Fibroblast of lung (primary cell): ENCODE data around the gene RPS6KA4.

Experiments
- EZH2 ChIP-seq: IDR thresholded peaks from 2 replicates; pipeline ENCODE4 v1.5.1; 2012; ENCODE audit warnings: low read length, control low read depth, mild to moderate bottlenecking; ENCODE audit errors: missing control alignments
- TF ChIP-seq, protein P1 (sequence below), 2 donors: IDR thresholded peaks in 1 of 2; conservative IDR thresholded peaks in 1 of 2; 1 replicate in 1 of 2; 2 replicates in 1 of 2; pipeline ENCODE4 v1.5.1; 2011 to 2012; ENCODE audit warnings: low read length in 2 of 2, control low read depth in 1 of 2, inconsistent platforms in 1 of 2, low read depth in 1 of 2, mild to moderate bottlenecking in 1 of 2

DNA sequence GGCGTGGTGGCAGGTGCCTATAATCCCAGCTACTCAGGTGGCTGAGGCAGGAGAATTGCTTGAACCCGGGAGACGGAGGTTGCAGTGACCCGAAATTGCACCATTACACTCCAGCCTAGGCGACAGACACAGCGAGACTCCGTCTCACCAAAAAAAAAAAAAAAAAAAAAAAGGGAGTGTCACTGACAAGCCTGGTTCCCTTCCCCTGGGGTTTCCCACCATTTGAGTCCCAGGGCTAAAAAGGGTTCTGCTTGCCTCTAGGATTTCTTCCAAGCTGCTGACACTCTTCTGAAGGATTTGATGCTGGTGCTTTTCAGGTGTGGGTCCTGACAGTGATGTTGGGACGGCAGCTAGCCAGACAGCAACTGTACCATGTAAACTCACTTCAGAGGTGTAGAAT is 20.2 kb upstream of the RPS6KA4 start:
- TF ChIP-seq EZH2: no peak
- TF ChIP-seq, protein P1, sequence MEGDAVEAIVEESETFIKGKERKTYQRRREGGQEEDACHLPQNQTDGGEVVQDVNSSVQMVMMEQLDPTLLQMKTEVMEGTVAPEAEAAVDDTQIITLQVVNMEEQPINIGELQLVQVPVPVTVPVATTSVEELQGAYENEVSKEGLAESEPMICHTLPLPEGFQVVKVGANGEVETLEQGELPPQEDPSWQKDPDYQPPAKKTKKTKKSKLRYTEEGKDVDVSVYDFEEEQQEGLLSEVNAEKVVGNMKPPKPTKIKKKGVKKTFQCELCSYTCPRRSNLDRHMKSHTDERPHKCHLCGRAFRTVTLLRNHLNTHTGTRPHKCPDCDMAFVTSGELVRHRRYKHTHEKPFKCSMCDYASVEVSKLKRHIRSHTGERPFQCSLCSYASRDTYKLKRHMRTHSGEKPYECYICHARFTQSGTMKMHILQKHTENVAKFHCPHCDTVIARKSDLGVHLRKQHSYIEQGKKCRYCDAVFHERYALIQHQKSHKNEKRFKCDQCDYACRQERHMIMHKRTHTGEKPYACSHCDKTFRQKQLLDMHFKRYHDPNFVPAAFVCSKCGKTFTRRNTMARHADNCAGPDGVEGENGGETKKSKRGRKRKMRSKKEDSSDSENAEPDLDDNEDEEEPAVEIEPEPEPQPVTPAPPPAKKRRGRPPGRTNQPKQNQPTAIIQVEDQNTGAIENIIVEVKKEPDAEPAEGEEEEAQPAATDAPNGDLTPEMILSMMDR (conservative IDR thresholded peaks at IDR 0.05 in 1 of 2, IDR thresholded peaks at IDR 0.05 in 1 of 2; ENCODE audit: low read depth in 1 of 2, low read length in 2 of 2): no peak
